NCI-H526 treated with DMSO at 0.1 percent for 48 hours (cell line): ENCODE results near the gene DHRS7C.
"Not testable (repeated sequence)": the region's sequence is repeated elsewhere in the genome, so short reads cannot be mapped to it uniquely, and the experiment has no call there.

ENCODE experiments used
- DNase-seq: peaks from one replicate; lab custom pipeline; 2025; lab: John Stamatoyannopoulos, UW

The DHRS7C gene

GRCh38 chr17:9810100-9810949 is 18.9 kb upstream of the DHRS7C start:
- DNase-seq: no peak

DNA sequence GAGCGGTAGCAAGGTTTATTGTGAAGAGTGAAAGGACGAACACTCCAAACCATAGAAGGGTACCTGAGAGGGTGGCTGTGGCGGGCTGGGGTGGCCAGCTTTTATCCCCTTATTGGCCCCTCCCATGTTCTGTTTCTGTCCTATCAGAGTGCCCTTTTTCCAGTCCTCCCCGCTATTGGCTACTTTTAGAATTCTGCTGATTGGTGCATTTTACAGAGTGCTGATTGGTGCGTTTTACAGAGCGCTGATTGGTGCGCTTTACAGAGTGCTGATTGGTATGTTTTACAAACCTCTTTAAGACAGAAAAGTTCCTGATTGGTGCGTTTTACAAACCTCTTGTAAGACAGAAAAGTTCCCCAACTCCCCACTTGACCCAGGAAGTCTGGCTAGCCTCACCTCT is 18.0 kb upstream of the DHRS7C start:
- DNase-seq: no peak

DNA sequence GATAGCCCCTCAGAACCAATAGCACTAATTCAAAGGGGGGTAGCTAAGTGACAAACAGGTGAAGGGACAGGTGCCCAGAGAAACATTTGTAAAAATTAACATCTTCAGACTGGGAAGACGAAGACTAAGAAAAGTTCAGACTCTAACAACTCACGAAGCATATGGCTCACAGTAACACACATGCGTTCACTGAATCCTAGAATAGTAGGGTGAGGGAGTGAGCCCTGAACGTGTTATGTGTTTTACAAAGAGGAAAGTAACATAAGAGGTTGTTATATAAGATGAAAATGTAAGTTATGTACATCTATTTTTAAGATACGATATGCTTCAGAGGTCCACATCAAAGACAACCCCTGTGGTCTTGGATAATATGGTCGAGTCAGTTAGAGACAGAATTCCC is 15.3 kb upstream of the DHRS7C start:
- DNase-seq: no peak

DNA sequence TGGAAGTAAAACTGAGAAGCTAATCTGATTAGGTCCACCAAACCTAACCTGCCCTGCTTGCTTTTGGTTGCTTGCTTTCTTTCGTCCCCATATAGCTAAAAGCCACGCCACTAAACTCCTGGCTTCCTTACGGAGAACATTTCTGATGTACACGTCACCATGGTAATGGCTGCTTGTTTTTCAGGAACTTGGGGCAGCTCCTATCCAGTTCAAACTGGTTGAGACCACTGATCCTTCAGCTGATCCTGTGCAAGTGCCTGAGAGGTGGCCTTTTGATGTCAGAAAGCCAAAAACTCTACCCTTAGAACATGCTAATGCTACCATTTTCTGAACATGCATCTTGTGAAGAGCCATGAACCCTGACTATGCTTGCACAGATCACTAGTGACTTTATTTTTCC is 14.4 kb upstream of the DHRS7C start:
- no peak for DNase-seq

- DNase-seq: no peak
Measured at GRCh38 chr17:9802697-9803096, 11.3 kb upstream of the DHRS7C start.

DNA sequence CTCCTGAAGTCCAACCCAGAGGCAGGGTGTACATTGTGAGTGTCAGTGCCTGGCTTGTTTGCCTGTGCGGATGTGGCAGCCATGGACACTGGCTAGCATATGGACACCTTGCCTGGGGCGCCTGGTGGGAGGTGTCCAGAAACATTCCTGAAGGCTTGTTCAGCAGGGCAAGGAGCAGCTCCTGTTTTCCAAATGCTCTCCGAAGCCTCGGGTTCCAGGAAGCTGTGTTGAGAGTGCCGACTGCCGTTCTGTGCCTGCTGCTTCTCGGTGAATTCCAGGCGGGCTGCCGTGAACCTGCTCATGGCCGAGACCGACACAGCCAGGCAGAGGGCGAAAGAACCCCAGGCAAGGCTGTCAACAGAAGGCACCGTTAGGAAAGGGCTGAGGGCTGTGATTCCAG is 10.9 kb upstream of the DHRS7C start:
- no peak for DNase-seq

DNA sequence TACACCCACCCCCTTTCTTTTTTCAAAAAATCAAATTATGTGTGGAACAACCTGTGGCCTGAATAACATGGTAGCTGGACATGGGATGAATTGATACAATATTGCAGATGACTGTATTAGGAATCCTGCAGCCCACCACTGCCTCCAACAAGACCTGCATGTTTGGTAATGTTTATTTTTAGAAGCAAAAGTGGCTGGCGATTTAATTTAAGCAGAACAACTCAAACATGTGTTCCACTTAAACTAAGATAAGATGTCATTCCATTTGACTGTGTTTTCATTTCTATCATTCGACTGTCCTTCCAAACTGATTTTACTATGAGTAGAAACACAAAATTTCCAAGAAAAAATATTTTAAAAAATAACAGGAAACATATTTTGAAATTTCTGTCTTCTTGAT is 10.1 kb upstream of the DHRS7C start:
- no peak for DNase-seq

DNA sequence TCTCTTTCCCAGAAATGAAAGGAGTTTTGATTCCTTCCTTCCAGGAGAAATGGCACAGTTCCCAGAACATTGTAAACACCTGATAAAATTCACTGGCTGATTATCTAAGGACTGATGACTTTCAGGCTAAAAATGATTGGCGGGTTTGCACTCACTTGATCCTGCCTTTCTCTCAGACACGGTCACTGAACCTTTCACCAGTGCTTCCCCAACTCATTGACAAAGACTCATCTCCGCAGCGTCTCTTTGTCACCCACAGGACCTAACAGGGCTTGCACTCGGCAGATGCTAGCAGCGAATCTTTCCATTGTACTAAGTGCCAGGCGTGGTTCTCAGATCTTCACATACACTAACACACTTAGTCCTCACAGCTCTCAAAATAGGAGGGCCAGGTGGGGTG is 7.3 kb upstream of the DHRS7C start:
- DNase-seq: no peak

DNA sequence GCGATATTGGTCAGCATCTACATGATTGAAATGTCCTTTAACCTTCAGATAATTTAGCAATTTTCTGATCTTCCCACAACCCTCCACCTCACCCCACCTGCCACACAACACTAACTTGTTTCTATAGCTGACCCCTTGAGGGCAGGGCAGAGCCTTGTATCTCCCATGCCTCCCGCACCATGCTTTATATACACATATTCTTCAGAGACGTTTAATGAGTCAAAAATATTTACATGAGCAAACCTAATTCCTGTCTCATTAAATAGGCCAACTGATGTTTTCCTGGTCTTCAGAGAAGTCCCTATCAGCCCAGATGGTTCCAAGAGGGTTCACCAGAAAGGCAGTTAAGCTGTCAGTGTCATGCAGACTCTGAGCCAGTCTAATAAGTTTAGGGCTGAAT is 6.6 kb upstream of the DHRS7C start:
- DNase-seq: no peak

DNA sequence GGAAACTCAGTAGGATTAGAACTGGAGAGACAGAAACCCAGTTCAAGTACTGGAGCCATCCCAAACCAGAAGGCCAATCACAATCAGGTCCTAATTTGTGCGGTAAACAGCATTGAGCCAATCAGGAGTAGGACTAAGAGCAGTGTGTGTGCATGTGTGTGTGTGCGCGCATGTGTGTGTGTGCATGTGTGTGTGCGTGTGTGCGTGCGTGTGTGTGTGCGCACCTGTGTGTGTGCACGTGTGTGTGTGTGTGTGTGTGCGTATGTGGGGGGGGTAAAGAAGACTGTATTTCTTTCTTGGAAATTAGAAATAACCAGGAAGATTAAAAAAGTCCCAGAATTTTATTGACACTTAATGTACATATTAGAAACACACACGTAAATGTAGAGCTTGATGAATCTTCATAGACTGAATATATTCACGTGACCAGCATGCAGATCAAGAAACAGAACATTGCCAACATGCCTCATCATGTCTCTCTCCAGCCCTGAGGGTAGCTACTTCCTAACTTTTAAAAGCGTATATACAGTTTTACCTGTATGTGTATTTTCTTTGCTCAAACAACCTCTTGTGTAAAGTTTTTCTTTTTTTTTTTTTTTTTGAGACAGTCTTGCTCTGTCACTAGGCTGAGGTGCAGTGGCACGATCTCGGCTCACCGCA is 919 bp upstream of the DHRS7C start:
- no peak for DNase-seq

DNA sequence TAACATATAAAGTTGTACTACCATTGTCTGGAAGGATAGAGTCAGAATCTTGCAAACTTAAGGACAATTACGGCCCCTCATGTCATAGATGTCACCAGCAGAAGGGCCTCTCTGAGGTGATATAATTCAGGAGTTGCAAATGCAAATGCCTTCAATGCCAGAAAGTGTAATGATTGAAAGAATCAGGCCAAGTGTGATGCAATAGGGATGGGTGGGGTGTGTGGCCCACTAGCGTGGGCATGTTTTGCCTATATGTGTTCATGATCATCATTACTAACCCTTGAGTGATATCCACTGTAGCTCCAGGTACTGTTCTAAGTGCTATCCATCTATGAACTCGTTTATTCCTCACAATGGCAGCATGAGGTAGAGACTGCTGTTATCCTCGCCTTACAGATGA is 1.1 kb downstream of the DHRS7C start:
- DNase-seq: no peak

GRCh38 chr17:9788601-9789000 is 2.8 kb downstream of the DHRS7C start:
- no peak for DNase-seq

- DNase-seq: no peak
Measured at GRCh38 chr17:9784544-9784943, 6.8 kb downstream of the DHRS7C start.

DNA sequence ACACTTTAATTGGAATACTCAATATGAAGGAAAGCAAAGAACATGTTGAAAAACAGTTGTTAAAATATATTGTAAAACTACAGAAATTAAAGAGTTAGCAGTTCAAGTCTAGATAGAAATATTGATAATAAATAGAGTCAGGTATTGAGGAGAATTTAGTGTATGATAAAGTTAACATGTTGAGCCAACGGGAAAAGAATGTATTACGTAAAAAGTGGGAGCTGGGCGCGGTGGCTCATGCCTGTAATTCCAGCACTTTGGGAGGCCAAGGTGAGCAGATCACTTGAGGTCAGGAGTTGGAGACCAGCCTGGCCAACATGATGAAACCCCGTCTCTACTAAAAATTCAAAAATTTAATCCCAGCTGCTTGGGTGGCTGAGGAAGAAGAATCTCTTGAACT is 7.9 kb downstream of the DHRS7C start:
- DNase-seq: not testable (repeated sequence)

GRCh38 chr17:9783050-9783449 is 8.3 kb downstream of the DHRS7C start:
- no peak for DNase-seq

DNA sequence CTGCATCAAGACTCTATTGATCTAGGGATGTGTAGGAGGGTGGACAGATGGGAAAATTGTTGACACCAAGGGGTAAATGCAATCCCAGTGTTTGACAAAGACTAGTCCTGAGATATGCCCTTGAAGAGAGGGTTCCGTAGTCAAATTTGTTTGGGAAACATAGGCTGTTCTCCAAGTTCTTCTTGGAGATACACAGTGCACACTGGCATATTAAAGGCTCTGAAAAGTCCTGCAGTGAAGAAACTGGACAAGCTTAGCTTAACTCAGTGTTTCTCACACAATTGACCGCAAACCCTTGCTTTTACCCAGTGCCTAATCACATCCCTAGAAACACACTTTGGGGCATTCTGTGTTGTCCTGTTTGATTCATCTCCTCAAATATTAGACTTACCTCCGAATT is 10.8 kb downstream of the DHRS7C start:
- no peak for DNase-seq

DNA sequence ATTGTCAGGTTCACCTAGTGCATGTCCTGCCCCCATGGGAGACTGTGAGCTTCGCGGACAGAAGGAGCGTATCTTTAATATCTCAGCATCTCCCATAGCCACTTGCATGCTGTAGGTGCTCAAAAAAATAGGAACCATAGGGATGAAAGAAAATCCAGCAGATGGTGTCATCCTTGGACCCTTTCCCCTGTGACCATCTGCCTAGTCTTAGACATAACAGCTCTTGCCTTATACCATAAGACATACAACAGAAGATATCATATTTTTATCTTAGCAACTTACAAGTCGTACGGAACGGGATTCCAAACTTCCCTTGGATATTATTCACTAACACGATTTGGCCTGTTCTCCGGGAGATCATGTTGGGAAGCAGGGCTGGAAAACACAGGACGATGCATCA is 14.5 kb downstream of the DHRS7C start:
- DNase-seq: no peak

DNA sequence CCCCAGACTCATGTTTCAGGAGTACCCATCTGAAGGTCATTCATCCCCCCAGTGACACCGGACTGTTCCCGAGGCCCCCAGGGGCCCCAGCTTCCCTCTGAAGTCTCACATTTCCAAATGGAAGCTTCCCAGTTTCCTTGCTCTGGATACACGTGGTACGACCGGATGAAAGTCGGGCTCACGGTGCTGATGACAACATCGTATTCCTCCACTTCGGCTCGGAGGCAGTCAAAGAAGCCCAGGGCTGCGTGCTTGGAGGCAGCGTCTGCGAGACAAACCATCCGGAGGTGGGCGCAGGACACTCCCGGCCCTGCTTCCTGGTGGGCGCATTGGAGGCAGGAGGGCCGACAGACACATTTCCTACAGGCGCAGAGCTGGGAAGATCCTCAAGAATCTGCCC is 18.7 kb downstream of the DHRS7C start:
- DNase-seq: no peak

- DNase-seq: no peak
Measured at GRCh38 chr17:9771465-9771864, 19.9 kb downstream of the DHRS7C start.

DNA sequence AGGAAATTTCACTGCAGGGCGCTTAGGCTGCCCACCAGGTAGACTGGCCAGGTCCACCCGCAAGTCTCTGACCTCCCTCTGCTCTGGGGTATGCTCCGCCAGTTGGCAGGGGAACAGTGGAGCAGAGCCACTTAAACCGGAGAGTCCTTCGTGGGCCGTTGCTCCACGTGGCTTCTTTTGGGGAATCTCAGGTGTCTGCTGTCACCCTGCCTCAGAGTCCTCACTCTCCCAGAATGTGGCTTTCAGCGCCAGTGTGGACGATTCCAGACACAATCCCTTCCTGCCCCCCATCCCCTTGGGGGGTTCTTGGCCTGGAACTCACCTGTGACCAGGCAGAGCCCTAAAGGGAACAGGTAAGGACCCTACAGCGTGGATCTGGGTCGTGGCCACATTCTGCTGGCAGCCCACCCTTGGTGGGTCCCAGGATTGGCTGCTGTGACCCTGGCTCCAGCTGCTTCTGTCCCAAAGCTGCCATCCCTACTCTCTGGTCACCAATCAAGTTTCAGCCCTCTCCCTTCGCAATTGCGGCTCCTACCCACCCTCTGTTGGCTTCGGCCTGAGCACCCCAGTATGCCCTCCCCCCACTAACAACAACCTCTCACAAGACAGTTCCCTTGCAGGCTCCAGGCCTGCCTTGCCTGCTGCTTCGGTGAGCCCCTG is 22.2 kb downstream of the DHRS7C start:
- DNase-seq: no peak

GRCh38 chr17:9768381-9768934 is 22.9 kb downstream of the DHRS7C start:
- DNase-seq: peak; percentile 21

- no peak for DNase-seq
Measured at GRCh38 chr17:9767432-9767991, 23.9 kb downstream of the DHRS7C start.

DNA sequence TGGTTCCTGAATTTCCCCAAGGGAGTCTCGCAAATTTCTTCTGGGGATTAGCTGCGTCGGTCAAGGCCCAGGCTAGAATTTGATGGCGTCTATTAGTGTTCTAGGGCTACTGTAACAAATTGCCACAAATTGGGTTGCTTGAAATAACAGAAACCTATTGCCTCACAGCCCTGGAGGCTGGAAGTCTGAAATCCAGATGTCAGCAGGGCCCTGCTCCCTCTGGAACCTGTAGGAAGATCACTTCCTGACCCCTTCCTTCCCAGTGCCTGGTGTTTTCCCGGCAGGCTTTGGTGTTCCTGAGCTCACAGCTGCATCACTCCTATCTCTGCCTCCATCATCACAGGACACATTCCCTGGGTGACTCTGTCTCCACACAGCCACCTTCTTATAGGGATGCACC is 24.4 kb downstream of the DHRS7C start:
- DNase-seq: no peak
